Lower leg skin (tissue), 3 donors: ENCODE measurements around the gene ZNF90.

Experiments
- POLR2A ChIP-seq, 2 donors: fragments of 450-650 bp; IDR thresholded peaks; one replicate each; pipeline ENCODE4 v1.6.1; 2016 to 2017; ENCODE audit warnings: antibody characterized with exemption in 2 of 2, mild to moderate bottlenecking in 1 of 2, moderate library complexity in 1 of 2
- TF ChIP-seq, protein P1 (sequence below), 3 donors: fragments of 450-650 bp; IDR thresholded peaks; one replicate each; pipeline ENCODE4 v1.5.1; 2016; ENCODE audit warnings: antibody characterized with exemption in 3 of 3, mild to moderate bottlenecking in 3 of 3, moderate library complexity in 2 of 3

DNA sequence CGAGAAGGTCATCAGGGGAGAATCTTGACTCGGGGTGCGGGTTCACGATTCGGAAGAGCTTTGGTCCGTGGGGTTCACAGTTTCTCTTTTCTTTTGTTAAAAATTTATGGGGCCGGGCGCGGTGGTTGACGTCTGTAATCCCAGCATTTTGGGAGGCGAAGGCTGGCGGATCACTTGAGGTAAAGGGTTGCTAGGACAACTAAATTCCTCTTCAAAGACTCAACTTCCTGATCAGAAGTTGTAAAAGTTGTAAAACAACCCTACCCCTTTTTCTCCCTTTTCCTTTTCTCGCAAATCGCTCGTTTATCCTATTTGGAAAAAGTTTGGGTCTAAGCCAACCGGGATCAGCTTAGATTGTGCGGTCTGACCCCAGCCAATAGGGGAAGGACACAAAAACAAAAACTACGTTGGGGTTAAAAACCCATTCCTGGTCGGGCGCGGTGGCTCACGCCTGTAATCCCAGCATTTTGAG is 89.9 kb downstream of the ZNF90 start:
- TF ChIP-seq, protein P1, sequence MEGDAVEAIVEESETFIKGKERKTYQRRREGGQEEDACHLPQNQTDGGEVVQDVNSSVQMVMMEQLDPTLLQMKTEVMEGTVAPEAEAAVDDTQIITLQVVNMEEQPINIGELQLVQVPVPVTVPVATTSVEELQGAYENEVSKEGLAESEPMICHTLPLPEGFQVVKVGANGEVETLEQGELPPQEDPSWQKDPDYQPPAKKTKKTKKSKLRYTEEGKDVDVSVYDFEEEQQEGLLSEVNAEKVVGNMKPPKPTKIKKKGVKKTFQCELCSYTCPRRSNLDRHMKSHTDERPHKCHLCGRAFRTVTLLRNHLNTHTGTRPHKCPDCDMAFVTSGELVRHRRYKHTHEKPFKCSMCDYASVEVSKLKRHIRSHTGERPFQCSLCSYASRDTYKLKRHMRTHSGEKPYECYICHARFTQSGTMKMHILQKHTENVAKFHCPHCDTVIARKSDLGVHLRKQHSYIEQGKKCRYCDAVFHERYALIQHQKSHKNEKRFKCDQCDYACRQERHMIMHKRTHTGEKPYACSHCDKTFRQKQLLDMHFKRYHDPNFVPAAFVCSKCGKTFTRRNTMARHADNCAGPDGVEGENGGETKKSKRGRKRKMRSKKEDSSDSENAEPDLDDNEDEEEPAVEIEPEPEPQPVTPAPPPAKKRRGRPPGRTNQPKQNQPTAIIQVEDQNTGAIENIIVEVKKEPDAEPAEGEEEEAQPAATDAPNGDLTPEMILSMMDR (IDR thresholded peaks at IDR 0.05), result no peak
- no peak for TF ChIP-seq POLR2A (IDR thresholded peaks at IDR 0.05)
